ENCODE measurements around the gene SLC25A1. TPM values are rescaled to one million over a fixed set of nuclear protein-coding genes. Genes with fewer than 3 reads are reported as not detected.

The SLC25A1 gene
- total RNA-seq, 4 donors from 2014 or later: 68.5 to 229 (median 185) TPM

DNA sequence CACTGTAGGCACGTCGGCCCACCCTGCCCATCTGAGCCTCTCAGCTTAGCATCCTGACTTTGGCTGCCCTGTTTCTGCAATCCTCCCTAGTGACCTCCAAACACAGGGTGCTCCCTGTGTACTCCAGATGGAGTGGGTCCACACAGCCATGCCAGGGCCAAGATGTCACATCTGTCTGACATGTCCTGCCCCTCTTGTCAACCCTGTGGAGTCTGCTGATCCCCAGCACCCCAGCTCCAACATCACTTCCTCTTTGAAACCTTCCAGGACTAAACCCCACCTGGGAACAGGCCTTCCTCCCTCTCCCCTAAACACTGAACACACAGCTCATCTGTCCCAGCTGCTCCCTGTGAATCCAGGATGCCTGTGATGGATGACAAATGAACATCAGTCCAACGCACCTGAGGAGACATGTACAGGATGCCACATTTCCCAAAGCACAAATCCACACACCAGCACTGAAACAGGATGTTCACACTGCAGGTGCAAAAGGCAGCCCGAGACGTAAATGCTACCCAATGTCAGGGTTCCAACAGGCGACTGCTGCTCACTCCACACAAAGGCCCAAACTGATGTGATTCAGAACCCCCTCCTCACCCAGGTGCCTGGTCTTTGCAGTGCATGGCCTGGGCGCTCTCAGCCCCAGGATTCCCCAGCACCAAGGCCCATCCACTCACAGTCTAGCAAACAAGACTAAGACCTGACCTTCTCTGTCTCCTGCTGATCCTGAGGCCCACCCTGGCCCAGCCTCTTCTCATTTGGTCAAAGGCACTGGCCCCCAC lies 49.4 kb downstream of the SLC25A1 start:
- TF ChIP-seq CTCF (IDR thresholded peaks at IDR 0.05) (no peak), POLR2A (IDR thresholded peaks at IDR 0.05) (no peak)
- Histone ChIP-seq H3K4me3 (no peak overlapping the region), H3K27me3 (no peaks in the 10 kb centered on the region), H3K9me3 (no peaks in the 10 kb centered on the region), H3K4me1 (no peaks in the 10 kb centered on the region), H3K27ac (no peak overlapping the region), H3K36me3 (peaks cover 0 to 12% (median 0%) of the 10 kb centered on the region in 3 donors)
- no peak for DNase-seq

DNA sequence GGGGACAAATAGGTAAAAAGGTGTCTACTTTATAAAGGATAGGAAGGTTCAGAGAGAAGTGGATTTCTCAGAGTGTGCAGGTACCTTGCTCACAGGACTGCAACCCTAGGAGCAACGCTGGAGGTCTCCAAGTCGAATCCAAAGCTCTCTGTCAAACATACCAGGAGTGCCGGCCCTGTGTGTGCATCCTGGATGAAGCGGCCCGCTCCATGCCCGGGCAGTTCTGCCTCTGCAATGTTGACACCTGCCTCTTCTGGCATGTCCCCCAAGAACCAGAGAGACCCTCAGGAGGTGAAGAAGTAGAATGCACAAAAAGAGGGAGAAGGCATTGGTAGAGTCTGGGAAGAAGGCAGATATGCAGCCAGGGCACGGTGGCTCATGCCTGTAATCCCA lies 50.5 kb downstream of the SLC25A1 start:
- Histone ChIP-seq H3K27ac (no peak overlapping the region), H3K9me3 (no peaks in the 10 kb centered on the region), H3K4me1 (peaks cover 0 to 2% (median under 1%) of the 10 kb centered on the region in 4 donors), H3K4me3 (no peak overlapping the region), H3K36me3 (peaks cover 0 to 1% (median 0%) of the 10 kb centered on the region in 3 donors), H3K27me3 (no peaks in the 10 kb centered on the region)
- DNase-seq: no peak
- TF ChIP-seq POLR2A (IDR thresholded peaks at IDR 0.05): no peak
- TF ChIP-seq CTCF (IDR thresholded peaks at IDR 0.05): no peak

- no peaks in the 10 kb centered on the region for H3K27me3 ChIP-seq
- H3K27ac ChIP-seq: no peak overlapping the region
- no peaks in the 10 kb centered on the region for H3K9me3 ChIP-seq
- DNase-seq: no peak
- TF ChIP-seq CTCF (IDR thresholded peaks at IDR 0.05) (peak in 1 of 6 experiments; percentile 4), POLR2A (IDR thresholded peaks at IDR 0.05) (no peak)
- peaks cover 0 to 5% (median 5%) of the 10 kb centered on the region in 4 donors for H3K4me1 ChIP-seq
- no peak overlapping the region for H3K4me3 ChIP-seq
- H3K36me3 ChIP-seq: no peaks in the 10 kb centered on the region
These were observed 51.1 kb downstream of the SLC25A1 start for GRCh38 chr22:19127329-19128008.

- peaks cover 2 to 5% (median 5%) of the 10 kb centered on the region in 4 donors for H3K4me1 ChIP-seq
- no peak overlapping the region for H3K27ac ChIP-seq
- TF ChIP-seq POLR2A (IDR thresholded peaks at IDR 0.05): no peak
- no peaks in the 10 kb centered on the region for H3K9me3 ChIP-seq
- H3K4me3 ChIP-seq: no peak overlapping the region
- no peaks in the 10 kb centered on the region for H3K27me3 ChIP-seq
- DNase-seq: no peak
- H3K36me3 ChIP-seq: no peaks in the 10 kb centered on the region
These were observed 51.9 kb downstream of the SLC25A1 start for GRCh38 chr22:19126309-19127273.

Other genes starting within 250 kb of the SLC25A1 start
- 100 to 1,000 TPM in 3 of 4 donors, 10 to 100 TPM in 1; 12.4 to 360 (median 207) TPM for gene PRODH, start 242.4 kb downstream of the SLC25A1 start, total RNA-seq
- gene DGCR2, start 56.3 kb downstream of the SLC25A1 start, total RNA-seq: 100 to 1,000 TPM in 1 of 4 donors, 10 to 100 TPM in 3; 49.5 to 101 (median 92.1) TPM
- under 1 TPM in 1 of 4 donors, not detected in 3; 0.85 TPM for gene TSSK2, start 47.4 kb downstream of the SLC25A1 start, total RNA-seq
- 10 to 100 TPM; 10.1 to 36.3 (median 14.3) TPM for gene ESS2, start 34.1 kb downstream of the SLC25A1 start, total RNA-seq
- gene GSC2, start 28.4 kb downstream of the SLC25A1 start, total RNA-seq: not detected
- gene CLTCL1, start 113.0 kb upstream of the SLC25A1 start, total RNA-seq: 1 to 10 TPM in 3 of 4 donors, under 1 TPM in 1; 0.47 to 3.9 (median 3.0) TPM

All from Peyer's patch (tissue), 4 donors.